Fibroblast of lung (primary cell): Measurements from ENCODE around the gene TAF3. TPM values are rescaled to one million over a fixed set of nuclear protein-coding genes. Genes with fewer than 3 reads are reported as not detected.

Experiments
- DNase-seq, 2 donors: peaks; one replicate each; pipeline versions ENCODE4 v3.0.0 to v3.0.0-alpha.2; 2010; ENCODE audit warnings: low read depth in 2 of 2
- H2AFZ ChIP-seq: 2 replicates; pipeline ENCODE4 v1.5.1; 2012; ENCODE audit warnings: low read length, control low read depth, inconsistent platforms
- H3K27ac ChIP-seq: 2 replicates; pipeline ENCODE4 v1.5.1; 2011; ENCODE audit warnings: low read length, control low read depth; ENCODE audit not compliant: insufficient read depth
- H3K27me3 ChIP-seq: 2 replicates; pipeline ENCODE4 v1.5.1; 2011; ENCODE audit warnings: mild to moderate bottlenecking, low read length; ENCODE audit not compliant: control insufficient read depth, insufficient read depth
- H3K36me3 ChIP-seq: 2 replicates; pipeline ENCODE4 v1.5.1; 2011; ENCODE audit warnings: low read length; ENCODE audit not compliant: control insufficient read depth, insufficient read depth
- H3K4me1 ChIP-seq: 2 replicates; pipeline ENCODE4 v1.5.1; 2011; ENCODE audit warnings: low read length; ENCODE audit not compliant: control insufficient read depth, insufficient read depth; ENCODE audit errors: extremely low read depth
- H3K4me2 ChIP-seq: 2 replicates; pipeline ENCODE4 v1.5.1; 2011; ENCODE audit warnings: low read length, control low read depth; ENCODE audit not compliant: insufficient read depth; ENCODE audit errors: extremely low read depth
- H3K4me3 ChIP-seq, 4 experiments: fragments of 200-600 bp in 1 of 4; sonication (generic) in 1 of 4; replicated peaks in 1 of 4; 2 replicates each; pipeline ENCODE4 v1.5.1; 2011 to 2016; ENCODE audit warnings: low read length in 4 of 4, low read depth in 3 of 4, mild to moderate bottlenecking in 3 of 4, control low read depth in 2 of 4, inconsistent platforms in 1 of 4, mixed read lengths in 1 of 4; ENCODE audit not compliant: insufficient read depth in 1 of 4; ENCODE audit errors: control extremely low read depth in 1 of 4
- H3K79me2 ChIP-seq: 2 replicates; pipeline ENCODE4 v1.5.1; 2012; ENCODE audit warnings: mild to moderate bottlenecking, low read length, inconsistent platforms; ENCODE audit not compliant: control insufficient read depth, insufficient read depth
- H3K9ac ChIP-seq: 2 replicates; pipeline ENCODE4 v1.5.1; 2011; ENCODE audit warnings: mild to moderate bottlenecking, low read length, control low read depth; ENCODE audit not compliant: insufficient read depth
- H3K9me3 ChIP-seq: 2 replicates; pipeline ENCODE4 v1.5.1; 2012; ENCODE audit warnings: low read depth, low read length; ENCODE audit not compliant: control insufficient read depth, insufficient read depth
- H4K20me1 ChIP-seq: 2 replicates; pipeline ENCODE4 v1.5.1; 2011; ENCODE audit warnings: low read length; ENCODE audit not compliant: control insufficient read depth, insufficient read depth; ENCODE audit errors: extremely low read depth
- CTCF ChIP-seq, 2 donors: IDR thresholded peaks in 1 of 2; conservative IDR thresholded peaks in 1 of 2; 1 replicate in 1 of 2; 2 replicates in 1 of 2; pipeline ENCODE4 v1.5.1; 2011 to 2012; ENCODE audit warnings: low read length in 2 of 2, control low read depth in 1 of 2, inconsistent platforms in 1 of 2, low read depth in 1 of 2, mild to moderate bottlenecking in 1 of 2
- EZH2 ChIP-seq: IDR thresholded peaks from 2 replicates; pipeline ENCODE4 v1.5.1; 2012; ENCODE audit warnings: low read length, control low read depth, mild to moderate bottlenecking; ENCODE audit errors: missing control alignments
- polyA plus RNA-seq, 2 donors: library from polyadenylated mRNA; depleted of rRNA in 1 of 2; stranded (reverse) in 1 of 2; unstranded in 1 of 2; fragments of >200 nt; gene quantifications; 2 replicates each; pipeline ENCODE4 v1.2.1, GENCODE V29; 2011 to 2012; ENCODE audit warnings: missing spikeins in 1 of 2
- total RNA-seq: library from RNA; depleted of rRNA; stranded (reverse); fragments of >200 nt; gene quantifications from 2 replicates; pipeline ENCODE4 v1.2.1, GENCODE V29; 2014

The TAF3 gene
- total and polyA plus RNA-seq, 2 donors (not counting 1 experiment from before 2014, with no cell fraction given), result 2.1 to 4.0 TPM

- Histone ChIP-seq H3K4me2 (no peak overlapping the region), H4K20me1 (no peaks in the 10 kb centered on the region), H3K9me3 (no peaks in the 10 kb centered on the region), H3K27me3 (peaks cover 88% of the 10 kb centered on the region), H3K27ac (no peak overlapping the region), H3K4me3 (no peak overlapping the region), H3K4me1 (no peaks in the 10 kb centered on the region), H2AFZ (no peak overlapping the region), H3K36me3 (no peaks in the 10 kb centered on the region), H3K9ac (no peak overlapping the region), H3K79me2 (no peaks in the 10 kb centered on the region)
- no peak for DNase-seq
- TF ChIP-seq EZH2 (no peak), CTCF (conservative IDR thresholded peaks at IDR 0.05 in 1 of 2, IDR thresholded peaks at IDR 0.05 in 1 of 2; ENCODE audit: low read depth in 1 of 2, low read length in 2 of 2) (no peak)
Measured at GRCh38 chr10:8044331-8044907, 226.1 kb downstream of the TAF3 start.

- Histone ChIP-seq H3K4me1 (no peaks in the 10 kb centered on the region), H2AFZ (no peak overlapping the region), H3K27me3 (peaks cover 92% of the 10 kb centered on the region), H3K4me2 (peak overlapping the region; percentile 7), H3K4me3 (peak overlapping the region in 1 of 4 experiments; percentile 42), H3K79me2 (no peaks in the 10 kb centered on the region), H3K9me3 (no peaks in the 10 kb centered on the region), H3K36me3 (no peaks in the 10 kb centered on the region), H4K20me1 (no peaks in the 10 kb centered on the region), H3K27ac (no peak overlapping the region), H3K9ac (no peak overlapping the region)
- no peak for DNase-seq
- TF ChIP-seq CTCF (conservative IDR thresholded peaks at IDR 0.05 in 1 of 2, IDR thresholded peaks at IDR 0.05 in 1 of 2; ENCODE audit: low read depth in 1 of 2, low read length in 2 of 2) (no peak), EZH2 (peak; percentile 87)
Measured at GRCh38 chr10:8044908-8045725, 226.8 kb downstream of the TAF3 start.

GRCh38 chr10:8045726-8046494 is 227.6 kb downstream of the TAF3 start:
- no peak overlapping the region for H2AFZ ChIP-seq
- no peak overlapping the region for H3K4me2 ChIP-seq
- TF ChIP-seq CTCF (conservative IDR thresholded peaks at IDR 0.05 in 1 of 2, IDR thresholded peaks at IDR 0.05 in 1 of 2; ENCODE audit: low read depth in 1 of 2, low read length in 2 of 2) (no peak), EZH2 (no peak)

More at GRCh38 chr10:8045726-8046494, 227.6 kb downstream of the TAF3 start:
- Histone ChIP-seq H3K9me3 (no peaks in the 10 kb centered on the region), H4K20me1 (no peaks in the 10 kb centered on the region), H3K27ac (no peak overlapping the region), H3K4me3 (peak overlapping the region in 1 of 4 experiments; percentile 42), H3K27me3 (peaks cover 97% of the 10 kb centered on the region), H3K4me1 (no peaks in the 10 kb centered on the region), H3K9ac (no peak overlapping the region), H3K36me3 (no peaks in the 10 kb centered on the region), H3K79me2 (no peaks in the 10 kb centered on the region)
- no peak for DNase-seq
